ENCODE results near the gene TMF1.

DNA sequence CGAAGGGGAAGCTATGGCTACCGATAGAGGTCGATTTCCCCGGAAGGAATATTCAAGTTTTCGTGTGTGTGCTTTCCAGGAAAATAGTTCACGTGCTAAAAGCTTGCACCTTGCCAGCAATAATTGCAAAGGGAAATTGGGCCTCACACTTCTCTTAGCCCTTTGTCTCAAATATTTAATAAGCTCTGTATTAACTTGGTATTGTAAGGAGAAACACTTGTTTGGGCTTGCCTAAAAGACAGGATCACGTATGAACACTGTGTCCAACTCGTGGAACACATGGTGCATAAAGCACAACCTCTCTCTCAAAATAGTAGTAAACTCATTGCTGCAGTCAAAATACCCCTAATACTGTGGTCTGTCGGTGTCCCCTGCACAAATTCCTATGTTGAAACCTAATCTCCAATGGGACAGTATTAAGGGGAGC, 352 bp upstream of the TMF1 start:
- no peak for TF ChIP-seq POLR2A (IDR thresholded peaks at IDR 0.05; ENCODE audit: extremely low read depth, insufficient read length)
- TF ChIP-seq, protein P1, sequence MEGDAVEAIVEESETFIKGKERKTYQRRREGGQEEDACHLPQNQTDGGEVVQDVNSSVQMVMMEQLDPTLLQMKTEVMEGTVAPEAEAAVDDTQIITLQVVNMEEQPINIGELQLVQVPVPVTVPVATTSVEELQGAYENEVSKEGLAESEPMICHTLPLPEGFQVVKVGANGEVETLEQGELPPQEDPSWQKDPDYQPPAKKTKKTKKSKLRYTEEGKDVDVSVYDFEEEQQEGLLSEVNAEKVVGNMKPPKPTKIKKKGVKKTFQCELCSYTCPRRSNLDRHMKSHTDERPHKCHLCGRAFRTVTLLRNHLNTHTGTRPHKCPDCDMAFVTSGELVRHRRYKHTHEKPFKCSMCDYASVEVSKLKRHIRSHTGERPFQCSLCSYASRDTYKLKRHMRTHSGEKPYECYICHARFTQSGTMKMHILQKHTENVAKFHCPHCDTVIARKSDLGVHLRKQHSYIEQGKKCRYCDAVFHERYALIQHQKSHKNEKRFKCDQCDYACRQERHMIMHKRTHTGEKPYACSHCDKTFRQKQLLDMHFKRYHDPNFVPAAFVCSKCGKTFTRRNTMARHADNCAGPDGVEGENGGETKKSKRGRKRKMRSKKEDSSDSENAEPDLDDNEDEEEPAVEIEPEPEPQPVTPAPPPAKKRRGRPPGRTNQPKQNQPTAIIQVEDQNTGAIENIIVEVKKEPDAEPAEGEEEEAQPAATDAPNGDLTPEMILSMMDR (IDR thresholded peaks at IDR 0.05; ENCODE audit: low read depth, low read length) = no peak
